Measurements from ENCODE around the gene YIPF7.
A peak's percentile ranks its signal among the peaks of the same experiment; 100 is the strongest.

The YIPF7 gene

DNA sequence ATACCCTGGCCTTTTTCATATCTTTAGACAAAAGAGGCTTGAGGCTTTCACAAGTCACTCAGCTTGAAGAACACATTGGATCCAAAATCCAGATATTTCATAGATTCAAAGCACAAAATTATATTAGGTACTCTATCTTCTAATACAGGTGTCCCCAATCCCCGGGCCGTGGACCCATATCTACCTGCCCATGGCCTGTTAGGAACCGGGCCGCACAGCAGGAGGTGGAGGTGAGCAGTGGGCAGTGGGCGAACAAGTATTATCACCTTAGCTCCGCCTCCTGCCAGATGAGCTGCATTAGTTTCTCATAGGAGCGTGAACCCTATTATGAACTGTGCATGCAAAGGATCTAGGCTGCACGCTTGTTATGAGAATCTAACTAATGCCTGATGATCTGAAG is 18.7 kb downstream of the YIPF7 start:
- no peak for DNase-seq (ENCODE audit: low read depth, low spot score)
- TF ChIP-seq, protein P1, sequence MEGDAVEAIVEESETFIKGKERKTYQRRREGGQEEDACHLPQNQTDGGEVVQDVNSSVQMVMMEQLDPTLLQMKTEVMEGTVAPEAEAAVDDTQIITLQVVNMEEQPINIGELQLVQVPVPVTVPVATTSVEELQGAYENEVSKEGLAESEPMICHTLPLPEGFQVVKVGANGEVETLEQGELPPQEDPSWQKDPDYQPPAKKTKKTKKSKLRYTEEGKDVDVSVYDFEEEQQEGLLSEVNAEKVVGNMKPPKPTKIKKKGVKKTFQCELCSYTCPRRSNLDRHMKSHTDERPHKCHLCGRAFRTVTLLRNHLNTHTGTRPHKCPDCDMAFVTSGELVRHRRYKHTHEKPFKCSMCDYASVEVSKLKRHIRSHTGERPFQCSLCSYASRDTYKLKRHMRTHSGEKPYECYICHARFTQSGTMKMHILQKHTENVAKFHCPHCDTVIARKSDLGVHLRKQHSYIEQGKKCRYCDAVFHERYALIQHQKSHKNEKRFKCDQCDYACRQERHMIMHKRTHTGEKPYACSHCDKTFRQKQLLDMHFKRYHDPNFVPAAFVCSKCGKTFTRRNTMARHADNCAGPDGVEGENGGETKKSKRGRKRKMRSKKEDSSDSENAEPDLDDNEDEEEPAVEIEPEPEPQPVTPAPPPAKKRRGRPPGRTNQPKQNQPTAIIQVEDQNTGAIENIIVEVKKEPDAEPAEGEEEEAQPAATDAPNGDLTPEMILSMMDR (IDR thresholded peaks at IDR 0.05; ENCODE audit: low read depth, low read length) = no peak
- in situ Hi-C loops (cut with HindIII; ENCODE audit: low sequenced_read_pairs) = no loop called here
- H3K4me3 ChIP-seq (ENCODE audit: low read depth, low read length) = no peak overlapping the region

DNA sequence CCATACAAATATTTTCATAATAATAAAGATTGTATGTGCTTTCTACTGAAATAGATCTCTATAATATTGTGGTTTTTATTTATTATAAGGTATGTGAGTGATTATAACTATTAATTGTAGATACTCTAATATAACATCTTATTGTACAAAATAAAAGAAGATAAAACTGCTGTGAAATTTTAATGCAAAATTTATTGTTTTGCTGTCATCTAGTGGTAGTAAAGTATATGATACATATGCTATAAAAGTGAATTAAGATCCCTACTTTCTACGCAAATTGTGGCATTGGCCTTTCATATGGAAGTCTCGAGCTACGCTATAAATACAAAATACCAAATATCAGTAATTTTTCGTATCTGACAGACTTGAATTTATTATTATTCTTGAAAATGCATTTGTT is 19.3 kb downstream of the YIPF7 start:
- no peak for DNase-seq (ENCODE audit: low read depth, low spot score)
- TF ChIP-seq, protein P1 (IDR thresholded peaks at IDR 0.05; ENCODE audit: low read depth, low read length) = peak; percentile 9
- in situ Hi-C loops (cut with HindIII; ENCODE audit: low sequenced_read_pairs) = no loop called here
- no peak overlapping the region for H3K4me3 ChIP-seq (ENCODE audit: low read depth, low read length)

DNA sequence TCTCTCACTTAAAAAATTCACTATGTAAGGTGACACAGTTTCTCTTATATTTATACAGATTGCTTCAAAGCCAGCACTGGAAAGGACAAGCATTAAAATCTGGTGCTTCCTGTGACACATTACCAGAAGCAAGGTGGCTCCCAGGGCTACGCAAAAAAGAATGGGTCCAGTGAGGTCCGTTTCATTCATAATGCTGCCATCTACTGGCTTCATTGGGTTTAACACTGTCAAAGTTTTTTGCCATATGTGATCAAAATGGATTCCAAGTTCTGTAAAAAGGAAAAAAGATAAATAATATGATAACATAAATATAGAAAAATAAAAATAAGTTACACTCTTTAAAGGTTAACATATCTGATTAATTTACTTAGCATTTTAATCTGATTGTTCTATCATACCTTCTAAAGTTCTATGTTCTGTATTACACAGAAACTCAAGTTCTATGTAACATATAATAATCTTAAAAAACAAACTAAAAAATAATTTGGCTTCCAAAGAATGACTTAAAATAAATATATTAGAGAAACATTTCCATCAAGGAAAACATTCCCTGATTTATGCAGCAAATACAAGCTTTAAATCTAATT is 22.1 kb downstream of the YIPF7 start:
- TF ChIP-seq, protein P1 (IDR thresholded peaks at IDR 0.05; ENCODE audit: low read depth, low read length) = peak; percentile 73
- no peak overlapping the region for H3K4me3 ChIP-seq (ENCODE audit: low read depth, low read length)
- in situ Hi-C loops (cut with HindIII; ENCODE audit: low sequenced_read_pairs) = no loop called here
- peak; percentile 47 for DNase-seq (ENCODE audit: low read depth, low spot score)

DNA sequence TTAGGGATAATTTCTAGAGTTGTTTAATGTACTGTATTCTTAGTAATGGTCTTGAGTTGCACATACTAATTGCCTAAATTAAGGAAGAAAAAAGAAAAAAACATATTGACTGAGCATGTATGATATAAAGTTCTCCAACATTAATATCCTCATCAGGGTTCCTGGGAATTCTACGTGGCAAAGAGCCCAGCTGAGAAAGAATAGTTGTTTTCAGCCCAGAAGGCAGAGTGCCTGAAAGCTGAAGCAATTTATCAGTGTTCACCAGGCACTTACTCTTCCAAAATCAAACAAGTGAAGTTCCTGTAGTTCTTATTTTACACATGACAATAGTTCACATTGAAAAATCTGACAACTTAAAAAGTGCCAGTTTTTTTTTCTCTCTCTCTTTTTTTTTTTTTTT is 27.7 kb downstream of the YIPF7 start:
- TF ChIP-seq, protein P1 (IDR thresholded peaks at IDR 0.05; ENCODE audit: low read depth, low read length) = no peak
- in situ Hi-C loops (cut with HindIII; ENCODE audit: low sequenced_read_pairs) = no loop called here
- no peak for DNase-seq (ENCODE audit: low read depth, low spot score)

DNA sequence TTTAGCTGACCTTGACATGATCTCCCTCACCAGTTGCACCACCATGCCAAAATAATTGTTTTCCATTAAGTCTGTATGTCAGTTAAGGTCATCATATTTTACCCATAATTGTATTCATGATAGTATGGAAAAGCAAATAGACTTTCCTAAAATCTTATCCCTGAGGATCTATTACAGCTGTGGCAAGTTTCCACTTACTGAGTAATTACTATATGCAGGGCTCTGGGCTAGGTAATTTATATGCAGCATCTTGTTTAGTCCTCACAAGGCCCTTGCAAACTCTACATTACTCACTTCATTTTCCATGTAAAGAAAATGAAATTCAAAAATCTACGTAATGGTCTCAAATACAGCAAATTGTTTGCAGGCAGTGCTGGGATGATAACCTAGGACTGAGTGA is 34.8 kb downstream of the YIPF7 start:
- TF ChIP-seq, protein P1 (IDR thresholded peaks at IDR 0.05; ENCODE audit: low read depth, low read length) = no peak
- H3K4me3 ChIP-seq (ENCODE audit: low read depth, low read length) = no peak overlapping the region
- no peak for DNase-seq (ENCODE audit: low read depth, low spot score)
- in situ Hi-C loops (cut with HindIII; ENCODE audit: low sequenced_read_pairs) = no loop called here

More for the DNA sequence above, 27.7 kb downstream of the YIPF7 start:
- H3K4me3 ChIP-seq (ENCODE audit: low read depth, low read length) = no peak overlapping the region

DNA sequence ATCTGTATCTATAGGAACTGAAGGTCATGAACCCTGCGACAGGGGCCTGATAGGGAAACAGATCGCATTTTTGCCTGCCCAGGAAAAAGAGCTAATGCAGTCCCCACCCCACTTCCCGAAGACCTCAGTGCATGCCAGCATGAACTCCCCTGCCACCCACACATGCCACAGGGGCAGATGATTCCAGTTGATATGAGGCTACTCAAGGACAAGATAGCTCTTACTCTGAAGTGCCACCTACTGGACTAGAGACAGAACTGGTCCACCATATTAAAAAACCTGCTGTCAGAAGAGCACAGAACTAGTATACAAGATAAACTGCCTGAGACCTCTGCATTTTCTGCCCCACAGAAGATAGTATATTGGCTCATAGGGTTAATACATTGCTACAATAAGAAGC is 68.0 kb downstream of the YIPF7 start:
- no peak overlapping the region for H3K4me3 ChIP-seq (ENCODE audit: low read depth, low read length)
- DNase-seq (ENCODE audit: low read depth, low spot score) = no peak
- TF ChIP-seq, protein P1 (IDR thresholded peaks at IDR 0.05; ENCODE audit: low read depth, low read length) = no peak
- in situ Hi-C loops (cut with HindIII; ENCODE audit: low sequenced_read_pairs) = no loop called here
